ENCODE results near the gene HYDIN. TPM values are rescaled to one million over a fixed set of nuclear protein-coding genes. Genes with fewer than 3 reads are reported as not detected.

HYDIN gene
- total RNA-seq, 2 experiments from 2014 or later, result not detected

GRCh38 chr16:71201054-71201453, 29.5 kb downstream of the HYDIN start:
- intact Hi-C loops (cut with micrococcal nuclease), result no loop called here
- POLR2A ChIA-PET, result no interaction called here
- Mint-ChIP-seq H3K4me3 (no peak overlapping the region), H3K4me1 (ENCODE audit: low read depth) (no peaks in the 10 kb centered on the region), H3K9me3 (peaks cover 13% of the 10 kb centered on the region), H3K27ac (no peak overlapping the region), H3K27me3 (peaks cover 13% of the 10 kb centered on the region), H3K36me3 (ENCODE audit: low read depth) (no peaks in the 10 kb centered on the region)
- CTCF ChIA-PET, result no interaction called here
- no peak for TF ChIP-seq CTCF (IDR thresholded peaks at IDR 0.05)
- no peak for ATAC-seq
- no peak for DNase-seq

GRCh38 chr16:71198408-71198807, 32.1 kb downstream of the HYDIN start:
- no peak for TF ChIP-seq CTCF (IDR thresholded peaks at IDR 0.05)
- DNase-seq, result no peak
- no peak for ATAC-seq
- H3K27me3 Mint-ChIP-seq, result peaks cover 10% of the 10 kb centered on the region
- no peaks in the 10 kb centered on the region for H3K36me3 Mint-ChIP-seq (ENCODE audit: low read depth)
- ChIA-PET POLR2A (no interaction called here), CTCF (no interaction called here)
- peaks cover 13% of the 10 kb centered on the region for H3K9me3 Mint-ChIP-seq
- intact Hi-C loops (cut with micrococcal nuclease), result no loop called here
- no peaks in the 10 kb centered on the region for H3K4me1 Mint-ChIP-seq (ENCODE audit: low read depth)
- H3K27ac Mint-ChIP-seq, result no peak overlapping the region
- no peak overlapping the region for H3K4me3 Mint-ChIP-seq

- no peak overlapping the region for H3K4me3 Mint-ChIP-seq
- DNase-seq (no peak), ATAC-seq (no peak)
- intact Hi-C loops (cut with micrococcal nuclease), result no loop called here
- no peaks in the 10 kb centered on the region for H3K36me3 Mint-ChIP-seq (ENCODE audit: low read depth)
- H3K4me1 Mint-ChIP-seq (ENCODE audit: low read depth), result no peaks in the 10 kb centered on the region
- peaks cover 2% of the 10 kb centered on the region for H3K27me3 Mint-ChIP-seq
- ChIA-PET CTCF (no interaction called here), POLR2A (no interaction called here)
- no peaks in the 10 kb centered on the region for H3K9me3 Mint-ChIP-seq
- H3K27ac Mint-ChIP-seq, result no peak overlapping the region
- no peak for TF ChIP-seq CTCF (IDR thresholded peaks at IDR 0.05)
These were observed 38.1 kb downstream of the HYDIN start for GRCh38 chr16:71192387-71192786.

GRCh38 chr16:71188956-71189712, 41.4 kb downstream of the HYDIN start:
- Mint-ChIP-seq H3K4me1 (ENCODE audit: low read depth) (no peaks in the 10 kb centered on the region), H3K36me3 (ENCODE audit: low read depth) (no peaks in the 10 kb centered on the region), H3K27ac (no peak overlapping the region), H3K4me3 (no peak overlapping the region), H3K9me3 (no peaks in the 10 kb centered on the region), H3K27me3 (peaks cover 7% of the 10 kb centered on the region)
- intact Hi-C loops (cut with micrococcal nuclease), result no loop called here
- POLR2A ChIA-PET, result no interaction called here
- CTCF ChIA-PET, result no interaction called here
- ATAC-seq (no peak), DNase-seq (no peak)
- no peak for TF ChIP-seq CTCF (IDR thresholded peaks at IDR 0.05)

- CTCF ChIA-PET, result interaction anchor here (1.2 kb wide), 1 partner anchor 127 kb away, joined by 7 read pairs; no protein-coding TSS in a partner anchor
- no peak overlapping the region for H3K4me3 Mint-ChIP-seq
- ATAC-seq (no peak), DNase-seq (no peak)
- no peaks in the 10 kb centered on the region for H3K9me3 Mint-ChIP-seq
- POLR2A ChIA-PET, result no interaction called here
- H3K4me1 Mint-ChIP-seq (ENCODE audit: low read depth), result no peaks in the 10 kb centered on the region
- TF ChIP-seq CTCF (IDR thresholded peaks at IDR 0.05), result no peak
- no peaks in the 10 kb centered on the region for H3K36me3 Mint-ChIP-seq (ENCODE audit: low read depth)
- no peak overlapping the region for H3K27ac Mint-ChIP-seq
- peaks cover 9% of the 10 kb centered on the region for H3K27me3 Mint-ChIP-seq
- intact Hi-C loops (cut with micrococcal nuclease), result no loop called here
These were observed 45.2 kb downstream of the HYDIN start for GRCh38 chr16:71185347-71185746.
